Measurements from ENCODE around the gene NCOA7.

The NCOA7 gene

DNA sequence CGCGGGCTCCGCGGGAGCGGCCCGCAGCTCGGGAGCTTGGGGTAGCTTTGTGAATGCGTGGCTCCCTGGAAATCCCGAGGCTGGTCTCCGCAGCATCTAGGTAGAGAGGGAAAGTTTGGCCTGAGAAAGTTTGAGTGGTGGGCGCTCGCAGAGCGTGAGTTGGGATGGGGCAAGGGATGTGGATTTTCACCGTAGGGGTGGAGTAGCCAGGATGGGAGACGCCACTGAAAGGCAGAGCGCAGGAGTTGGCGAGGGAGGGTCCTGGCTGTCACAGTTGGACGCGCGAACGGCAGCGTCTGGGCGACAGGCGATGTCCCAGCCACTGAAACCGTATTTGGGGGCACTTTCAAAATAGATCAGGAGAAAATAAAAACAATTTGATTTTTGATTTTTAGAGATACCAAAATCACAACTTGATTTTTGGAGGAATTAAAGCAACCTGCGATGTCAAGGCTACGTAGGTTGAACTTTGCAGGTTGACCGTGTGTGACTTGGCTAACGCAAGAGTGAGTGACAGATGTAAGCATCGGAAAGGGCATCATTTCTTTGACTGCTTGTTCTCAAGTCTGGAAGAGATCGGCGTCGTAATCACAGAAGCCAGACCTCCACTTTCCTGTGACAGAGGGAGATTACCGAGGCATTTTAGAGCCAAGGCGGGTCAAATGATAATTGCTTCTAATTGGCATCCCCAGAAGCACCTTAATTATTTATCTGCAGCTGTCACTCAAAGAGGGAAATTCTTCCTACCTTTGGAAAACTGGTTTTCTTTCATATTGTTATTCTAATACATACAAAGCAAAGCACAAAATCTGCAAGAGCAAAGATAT is 40.7 kb upstream of the NCOA7 start:
- peaks cover 58% of the 10 kb centered on the region for H3K27me3 Mint-ChIP-seq
- ATAC-seq, result no peak
- H3K9me3 Mint-ChIP-seq, result no peaks in the 10 kb centered on the region
- no peaks in the 10 kb centered on the region for H3K36me3 Mint-ChIP-seq (ENCODE audit: low read depth)
- peak overlapping the region; percentile 83 for H3K4me3 Mint-ChIP-seq
- H3K4me1 Mint-ChIP-seq, result peaks cover 39% of the 10 kb centered on the region
- no peak for DNase-seq
- H3K27ac Mint-ChIP-seq, result peak overlapping the region; percentile 76

DNA sequence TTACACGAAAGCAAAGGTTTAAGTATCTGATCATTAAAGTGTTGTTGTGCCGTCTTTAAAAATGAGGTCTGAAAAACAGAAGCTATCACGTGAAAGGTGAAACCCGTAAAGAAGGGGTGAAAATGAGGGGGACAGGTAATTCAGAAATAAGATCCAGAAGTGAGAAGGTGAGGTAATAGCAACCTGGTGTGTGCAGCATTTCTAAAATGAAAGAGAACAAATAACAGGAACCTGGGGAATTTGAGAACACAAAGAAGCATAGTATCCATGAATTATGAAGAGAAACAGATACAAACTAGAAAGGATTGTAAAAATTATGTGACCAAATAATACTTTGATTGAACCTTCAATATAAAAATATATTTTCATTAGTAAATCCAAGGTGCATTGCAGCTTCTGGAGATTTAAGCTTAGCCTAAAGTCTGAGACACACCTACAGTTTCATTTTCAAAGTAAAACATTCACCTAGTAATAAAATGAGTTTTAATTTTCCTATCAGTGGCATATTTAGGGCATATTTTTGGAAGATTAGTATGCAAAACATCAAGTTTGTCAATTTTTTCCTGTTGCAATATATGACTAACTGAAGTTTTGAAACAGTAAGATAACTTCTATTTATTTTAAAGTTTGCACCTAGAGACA is 39.9 kb upstream of the NCOA7 start:
- H3K9me3 Mint-ChIP-seq, result no peaks in the 10 kb centered on the region
- peaks cover 50% of the 10 kb centered on the region for H3K27me3 Mint-ChIP-seq
- H3K27ac Mint-ChIP-seq, result no peak overlapping the region
- peak overlapping the region; percentile 4 for H3K4me3 Mint-ChIP-seq
- H3K4me1 Mint-ChIP-seq, result peaks cover 39% of the 10 kb centered on the region
- ATAC-seq, result no peak
- no peak for DNase-seq
- H3K36me3 Mint-ChIP-seq (ENCODE audit: low read depth), result no peaks in the 10 kb centered on the region

DNA sequence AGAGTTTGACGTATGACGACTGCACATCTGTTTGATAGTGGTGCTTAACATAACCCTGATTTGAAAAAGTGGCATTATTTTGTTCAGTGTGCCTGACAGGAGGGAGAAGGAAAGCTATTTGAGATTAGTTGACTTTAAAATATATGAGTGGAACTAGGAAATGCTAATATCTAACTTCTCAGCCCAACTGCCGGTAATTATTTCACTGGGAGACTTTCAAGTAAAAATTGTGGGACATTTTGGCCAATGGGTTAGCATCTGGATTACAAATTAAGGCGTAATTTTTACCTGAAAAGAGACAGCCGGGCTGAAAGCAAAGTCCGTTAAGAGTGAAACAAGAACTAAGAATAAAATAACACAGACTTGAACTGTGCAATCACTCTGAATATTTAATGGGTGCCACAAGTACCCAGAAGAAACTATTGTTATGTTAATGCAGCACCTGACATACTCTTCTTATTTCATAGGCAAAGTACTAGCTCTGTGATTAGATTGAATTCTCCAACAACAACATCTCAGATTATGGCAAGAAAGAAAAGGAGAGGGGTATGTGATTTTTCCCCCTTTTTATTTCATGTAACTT is 39.3 kb upstream of the NCOA7 start:
- H3K4me3 Mint-ChIP-seq, result no peak overlapping the region
- ATAC-seq (no peak), DNase-seq (no peak)
- H3K9me3 Mint-ChIP-seq, result no peaks in the 10 kb centered on the region
- peaks cover 45% of the 10 kb centered on the region for H3K27me3 Mint-ChIP-seq
- H3K36me3 Mint-ChIP-seq (ENCODE audit: low read depth), result no peaks in the 10 kb centered on the region
- no peak overlapping the region for H3K27ac Mint-ChIP-seq
- H3K4me1 Mint-ChIP-seq, result peaks cover 35% of the 10 kb centered on the region

DNA sequence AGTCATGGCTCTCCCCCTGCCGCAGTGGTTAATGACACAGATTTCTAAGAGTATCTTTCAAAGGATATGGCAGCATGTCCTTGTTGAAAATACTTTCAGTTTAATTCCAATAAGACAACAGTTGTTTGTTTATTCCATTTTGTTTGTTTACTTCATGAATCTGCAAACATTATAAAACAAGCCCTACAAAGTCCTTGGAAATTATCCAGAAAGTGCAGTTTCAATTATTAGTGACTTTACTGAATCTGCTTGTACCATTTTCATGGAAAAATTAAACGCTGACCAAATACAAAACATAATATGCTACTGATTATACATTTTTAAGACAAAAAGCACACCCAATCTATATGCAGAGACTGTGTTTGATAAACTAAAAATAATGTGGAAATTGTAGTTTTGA is 38.0 kb upstream of the NCOA7 start:
- Mint-ChIP-seq H3K27ac (no peak overlapping the region), H3K27me3 (peaks cover 45% of the 10 kb centered on the region), H3K4me1 (peaks cover 24% of the 10 kb centered on the region), H3K9me3 (no peaks in the 10 kb centered on the region), H3K4me3 (no peak overlapping the region), H3K36me3 (ENCODE audit: low read depth) (no peaks in the 10 kb centered on the region)
- no peak for DNase-seq
- no peak for ATAC-seq

DNA sequence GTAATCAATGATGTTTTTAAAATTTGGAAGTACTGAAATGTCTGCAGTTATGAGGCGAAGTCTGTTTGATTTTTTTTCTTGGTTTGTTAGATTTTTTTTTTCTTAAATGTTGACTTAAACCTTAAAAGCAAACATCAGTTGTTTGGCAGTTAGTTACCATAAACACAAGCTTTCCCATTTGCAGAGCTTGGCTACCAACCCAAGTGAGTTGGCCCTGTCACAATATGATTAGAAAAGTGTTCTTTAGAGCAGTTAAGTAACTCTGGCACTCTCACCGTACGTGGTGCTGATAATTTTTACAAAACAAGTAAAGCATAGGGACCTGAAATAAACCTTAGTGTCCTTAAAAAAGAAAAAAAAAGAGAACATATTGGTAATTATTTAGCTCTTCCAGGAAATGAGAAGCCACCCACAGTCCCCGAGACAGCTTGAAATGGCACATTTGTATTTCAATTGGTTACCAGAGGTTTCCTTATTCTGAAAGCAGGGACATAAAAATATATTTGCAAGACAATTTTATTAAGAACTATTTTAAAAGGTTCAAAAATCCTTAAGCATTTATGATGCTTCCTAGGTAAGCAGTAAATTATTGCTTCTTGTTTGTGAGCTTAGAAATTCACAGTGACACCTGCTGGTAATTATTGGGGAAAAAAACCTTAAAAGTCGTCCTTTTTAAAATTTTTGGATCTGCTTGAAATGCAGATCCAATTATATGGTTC is 37.4 kb upstream of the NCOA7 start:
- Mint-ChIP-seq H3K9me3 (no peaks in the 10 kb centered on the region), H3K4me3 (no peak overlapping the region), H3K4me1 (peaks cover 22% of the 10 kb centered on the region), H3K36me3 (ENCODE audit: low read depth) (no peaks in the 10 kb centered on the region), H3K27ac (no peak overlapping the region), H3K27me3 (peaks cover 42% of the 10 kb centered on the region)
- no peak for ATAC-seq
- DNase-seq, result no peak

DNA sequence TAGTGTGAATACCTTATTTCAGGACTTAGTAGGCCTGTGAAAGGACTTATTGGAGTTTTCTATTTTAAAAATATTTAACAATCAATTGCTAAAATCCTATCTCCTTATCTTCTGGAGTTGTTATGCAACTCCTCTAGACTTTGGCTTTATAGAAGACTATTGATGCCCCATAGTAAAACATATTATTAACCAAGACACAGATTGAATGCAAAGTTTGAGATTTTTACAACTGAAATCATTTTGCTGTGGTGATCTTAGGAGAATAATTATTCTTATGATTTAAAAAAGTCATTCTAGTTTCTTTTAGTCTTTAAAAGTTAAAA is 36.9 kb upstream of the NCOA7 start:
- Mint-ChIP-seq H3K27me3 (peaks cover 37% of the 10 kb centered on the region), H3K4me3 (no peak overlapping the region), H3K27ac (no peak overlapping the region), H3K9me3 (no peaks in the 10 kb centered on the region), H3K36me3 (ENCODE audit: low read depth) (no peaks in the 10 kb centered on the region), H3K4me1 (peaks cover 16% of the 10 kb centered on the region)
- DNase-seq (no peak), ATAC-seq (no peak)

DNA sequence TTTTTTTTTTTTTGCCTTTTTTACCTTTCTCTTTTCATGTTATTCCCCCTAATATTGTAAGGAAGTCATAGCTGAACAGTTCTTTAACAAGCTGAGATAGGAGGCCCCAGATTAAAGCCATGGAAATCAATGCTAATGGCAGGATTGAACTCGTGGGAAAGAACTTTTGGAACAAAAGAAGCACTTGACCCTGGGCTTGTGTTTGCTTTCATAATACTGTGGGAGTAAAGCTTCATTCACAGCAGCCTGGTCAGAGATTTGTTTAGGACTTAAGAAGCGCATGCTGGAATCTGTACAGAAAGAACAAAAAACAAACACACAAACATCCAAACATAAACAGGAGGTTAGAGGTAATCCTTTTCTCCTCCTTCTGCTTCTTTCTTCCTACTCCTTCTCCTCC is 36.2 kb upstream of the NCOA7 start:
- H3K27me3 Mint-ChIP-seq, result peaks cover 43% of the 10 kb centered on the region
- no peak for ATAC-seq
- no peak for DNase-seq
- H3K9me3 Mint-ChIP-seq, result no peaks in the 10 kb centered on the region
- H3K4me3 Mint-ChIP-seq, result no peak overlapping the region
- H3K4me1 Mint-ChIP-seq, result peaks cover 16% of the 10 kb centered on the region
- H3K36me3 Mint-ChIP-seq (ENCODE audit: low read depth), result no peaks in the 10 kb centered on the region
- H3K27ac Mint-ChIP-seq, result no peak overlapping the region

DNA sequence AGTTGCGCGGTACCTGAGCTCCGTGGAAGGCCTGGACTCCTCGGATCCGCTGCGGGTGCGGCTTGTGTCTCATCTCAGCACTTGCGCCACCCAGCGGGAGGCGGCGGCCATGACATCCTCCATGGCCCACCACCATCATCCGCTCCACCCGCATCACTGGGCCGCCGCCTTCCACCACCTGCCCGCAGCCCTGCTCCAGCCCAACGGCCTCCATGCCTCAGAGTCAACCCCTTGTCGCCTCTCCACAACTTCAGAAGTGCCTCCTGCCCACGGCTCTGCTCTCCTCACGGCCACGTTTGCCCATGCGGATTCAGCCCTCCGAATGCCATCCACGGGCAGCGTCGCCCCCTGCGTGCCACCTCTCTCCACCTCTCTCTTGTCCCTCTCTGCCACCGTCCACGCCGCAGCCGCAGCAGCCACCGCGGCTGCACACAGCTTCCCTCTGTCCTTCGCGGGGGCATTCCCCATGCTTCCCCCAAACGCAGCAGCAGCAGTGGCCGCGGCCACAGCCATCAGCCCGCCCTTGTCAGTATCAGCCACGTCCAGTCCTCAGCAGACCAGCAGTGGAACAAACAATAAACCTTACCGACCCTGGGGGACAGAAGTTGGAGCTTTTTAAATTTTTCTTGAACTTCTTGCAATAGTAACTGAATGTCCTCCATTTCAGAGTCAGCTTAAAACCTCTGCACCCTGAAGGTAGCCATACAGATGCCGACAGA is 31.4 kb upstream of the NCOA7 start:
- Mint-ChIP-seq H3K27ac (no peak overlapping the region), H3K9me3 (no peaks in the 10 kb centered on the region), H3K36me3 (ENCODE audit: low read depth) (no peaks in the 10 kb centered on the region), H3K4me1 (no peaks in the 10 kb centered on the region), H3K27me3 (peaks cover 19% of the 10 kb centered on the region), H3K4me3 (no peak overlapping the region)
- ATAC-seq, result peak; percentile 10
- peak; percentile 23 for DNase-seq

DNA sequence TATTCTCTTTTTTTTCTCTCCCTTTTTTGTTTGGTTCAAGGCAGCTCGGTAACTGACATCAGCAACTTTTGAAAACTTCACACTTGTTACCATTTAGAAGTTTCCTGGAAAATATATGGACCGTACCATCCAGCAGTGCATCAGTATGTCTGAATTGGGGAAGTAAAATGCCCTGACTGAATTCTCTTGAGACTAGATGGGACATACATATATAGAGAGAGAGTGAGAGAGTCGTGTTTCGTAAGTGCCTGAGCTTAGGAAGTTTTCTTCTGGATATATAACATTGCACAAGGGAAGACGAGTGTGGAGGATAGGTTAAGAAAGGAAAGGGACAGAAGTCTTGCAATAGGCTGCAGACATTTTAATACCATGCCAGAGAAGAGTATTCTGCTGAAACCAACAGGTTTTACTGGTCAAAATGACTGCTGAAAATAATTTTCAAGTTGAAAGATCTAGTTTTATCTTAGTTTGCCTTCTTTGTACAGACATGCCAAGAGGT is 30.8 kb upstream of the NCOA7 start:
- H3K27ac Mint-ChIP-seq, result no peak overlapping the region
- H3K27me3 Mint-ChIP-seq, result peaks cover 19% of the 10 kb centered on the region
- no peaks in the 10 kb centered on the region for H3K4me1 Mint-ChIP-seq
- no peak overlapping the region for H3K4me3 Mint-ChIP-seq
- ATAC-seq, result no peak
- H3K9me3 Mint-ChIP-seq, result no peaks in the 10 kb centered on the region
- DNase-seq, result no peak
- no peaks in the 10 kb centered on the region for H3K36me3 Mint-ChIP-seq (ENCODE audit: low read depth)

DNA sequence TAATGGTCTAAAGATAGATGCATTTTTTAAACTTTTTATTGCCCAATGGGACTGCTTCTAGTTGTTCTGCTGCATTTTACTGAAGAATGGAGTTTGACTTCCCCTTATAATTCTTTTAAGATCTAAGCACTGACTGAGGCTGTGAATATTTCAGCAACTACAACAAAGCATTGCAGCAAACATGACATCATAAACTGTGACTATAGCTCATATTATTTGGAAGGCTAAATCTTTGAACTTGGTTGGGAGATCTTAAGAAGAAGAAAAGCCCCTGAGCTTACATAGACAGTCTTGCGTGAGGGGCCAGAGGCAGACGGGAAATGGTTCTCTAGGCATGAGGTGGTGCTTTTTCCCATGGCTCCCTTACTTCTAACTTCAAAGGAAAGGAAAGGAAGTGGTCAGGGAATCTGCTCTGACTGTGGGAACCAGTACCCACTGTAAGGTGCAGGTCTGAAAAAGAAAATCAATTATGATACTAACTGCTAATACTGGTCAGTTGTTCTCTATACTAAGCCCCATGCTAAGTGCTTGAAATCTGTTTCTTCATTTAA is 26.6 kb upstream of the NCOA7 start:
- DNase-seq, result no peak
- H3K27me3 Mint-ChIP-seq, result peaks cover 26% of the 10 kb centered on the region
- ATAC-seq, result no peak

DNA sequence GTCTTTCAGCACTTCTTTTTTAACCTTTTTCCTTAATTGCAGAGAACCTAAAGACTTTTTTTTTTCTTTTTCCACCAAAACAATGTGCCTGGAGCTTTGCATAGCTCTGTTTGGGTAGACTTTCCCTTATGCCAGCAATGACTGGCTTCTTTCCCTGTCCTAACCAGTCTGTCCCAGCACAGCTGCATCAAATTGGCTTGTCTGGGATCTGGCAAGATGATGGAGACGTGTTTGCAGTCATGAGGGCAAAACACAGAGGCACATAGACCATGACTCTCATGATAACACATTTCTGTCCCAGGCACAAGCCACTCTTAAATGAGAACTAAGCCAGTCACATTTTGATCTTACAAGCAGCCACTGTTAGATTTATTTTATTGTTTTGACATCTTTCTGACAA is 24.8 kb upstream of the NCOA7 start:
- H3K27me3 Mint-ChIP-seq, result peaks cover 19% of the 10 kb centered on the region
- H3K4me1 Mint-ChIP-seq, result no peaks in the 10 kb centered on the region
- H3K27ac Mint-ChIP-seq, result no peak overlapping the region
- ATAC-seq (no peak), DNase-seq (no peak)
- H3K4me3 Mint-ChIP-seq, result no peak overlapping the region
- no peaks in the 10 kb centered on the region for H3K36me3 Mint-ChIP-seq (ENCODE audit: low read depth)
- H3K9me3 Mint-ChIP-seq, result no peaks in the 10 kb centered on the region

More for the DNA sequence above, 26.6 kb upstream of the NCOA7 start:
- Mint-ChIP-seq H3K9me3 (no peaks in the 10 kb centered on the region), H3K4me3 (no peak overlapping the region), H3K36me3 (ENCODE audit: low read depth) (no peaks in the 10 kb centered on the region), H3K27ac (no peak overlapping the region), H3K4me1 (no peaks in the 10 kb centered on the region)

DNA sequence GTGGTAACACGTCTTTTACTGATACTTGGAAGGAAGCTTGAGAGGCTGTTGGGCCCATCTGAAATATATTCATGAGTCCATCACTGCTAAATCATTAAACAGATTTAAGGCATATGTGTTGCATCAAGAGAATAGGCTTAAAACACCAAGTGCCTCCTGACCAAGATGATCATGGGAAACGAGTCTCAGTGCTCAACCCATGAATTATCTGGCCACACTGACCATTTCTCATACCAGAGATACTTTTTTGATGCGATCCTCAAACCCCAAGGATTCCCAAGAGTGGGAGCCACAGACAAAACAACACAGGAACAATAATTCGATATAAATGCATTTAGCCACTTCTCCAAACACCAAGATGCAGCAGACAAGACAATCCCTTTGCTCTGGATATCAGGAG is 24.1 kb upstream of the NCOA7 start:
- H3K27ac Mint-ChIP-seq, result no peak overlapping the region
- DNase-seq (no peak), ATAC-seq (no peak)
- no peak overlapping the region for H3K4me3 Mint-ChIP-seq
- peaks cover 19% of the 10 kb centered on the region for H3K27me3 Mint-ChIP-seq
- no peaks in the 10 kb centered on the region for H3K4me1 Mint-ChIP-seq
- no peaks in the 10 kb centered on the region for H3K9me3 Mint-ChIP-seq
- no peaks in the 10 kb centered on the region for H3K36me3 Mint-ChIP-seq (ENCODE audit: low read depth)

DNA sequence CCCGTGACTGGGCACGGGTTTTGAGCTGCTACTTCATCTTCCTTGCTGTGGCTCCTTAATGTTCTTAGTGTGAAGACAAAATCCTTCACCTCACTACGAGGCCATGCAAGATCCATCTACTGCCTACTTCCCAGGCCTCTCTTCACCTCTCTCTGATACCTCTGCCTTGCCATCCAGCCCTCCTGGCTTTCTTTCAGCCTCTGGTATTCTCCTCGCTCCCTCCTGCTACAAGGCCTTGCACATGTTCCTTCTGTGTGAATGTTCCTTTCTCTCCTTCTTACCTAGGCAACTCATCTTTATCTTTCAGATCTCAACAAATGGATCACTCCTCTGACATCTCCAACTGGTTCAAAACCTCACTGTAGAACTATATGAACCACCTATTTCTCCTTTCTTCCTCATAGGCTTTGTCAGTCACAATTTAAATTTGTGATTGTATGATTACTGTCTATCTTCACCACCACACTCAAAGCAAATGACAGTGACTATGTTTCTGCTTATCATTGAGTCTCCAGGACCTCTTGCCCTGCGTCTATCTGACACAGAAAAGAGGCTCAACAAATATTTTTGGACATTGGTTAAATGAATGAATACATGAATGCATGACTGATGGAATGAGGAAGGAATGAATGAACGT is 21.5 kb upstream of the NCOA7 start:
- DNase-seq (no peak), ATAC-seq (no peak)
- Mint-ChIP-seq H3K36me3 (ENCODE audit: low read depth) (no peaks in the 10 kb centered on the region), H3K4me3 (no peak overlapping the region), H3K27me3 (peaks cover 17% of the 10 kb centered on the region), H3K27ac (no peak overlapping the region), H3K9me3 (no peaks in the 10 kb centered on the region), H3K4me1 (peaks cover 9% of the 10 kb centered on the region)
